IMR-90 (cell line): ENCODE data around the gene KCNK3.

ENCODE experiments used
- BHLHE40 ChIP-seq: fragments of 150-350 bp; IDR thresholded peaks from 2 replicates; pipeline ENCODE4 v1.6.1; 2016; ENCODE audit warnings: mild to moderate bottlenecking, low read depth, low read length
- CEBPB ChIP-seq: IDR thresholded peaks from 2 replicates; pipeline ENCODE4 v1.6.1; 2012; ENCODE audit warnings: low read depth, low read length, improper control_type of control experiment
- CTCF ChIP-seq: conservative IDR thresholded peaks from 2 replicates; pipeline ENCODE4 v1.5.1; 2012; ENCODE audit warnings: mild to moderate bottlenecking, low read depth, low read length, improper control_type of control experiment
- FOS ChIP-seq: fragments of 150-350 bp; IDR thresholded peaks from 2 replicates; pipeline ENCODE4 v1.6.1; 2016; ENCODE audit warnings: low read depth, low read length
- MAFK ChIP-seq: IDR thresholded peaks from 2 replicates; pipeline ENCODE4 v1.6.1; 2012; ENCODE audit warnings: low read depth, low read length, improper control_type of control experiment
- MXI1 ChIP-seq: IDR thresholded peaks from 2 replicates; pipeline ENCODE4 v1.6.1; 2012; ENCODE audit warnings: low read depth, mild to moderate bottlenecking, low read length, moderate library complexity, borderline replicate concordance
- POLR2A ChIP-seq: IDR thresholded peaks from 2 replicates; pipeline ENCODE4 v1.6.1; 2012; ENCODE audit warnings: mild to moderate bottlenecking, low read depth, low read length
- RAD21 ChIP-seq: IDR thresholded peaks from 2 replicates; pipeline ENCODE4 v1.6.1; 2012; ENCODE audit warnings: low read length, improper control_type of control experiment
- SMC3 ChIP-seq: fragments of 150-350 bp; IDR thresholded peaks from 2 replicates; pipeline ENCODE4 v1.6.1; 2016; ENCODE audit warnings: low read depth, mild to moderate bottlenecking, antibody characterized with exemption, low read length, moderate library complexity
- USF2 ChIP-seq: fragments of 150-350 bp; IDR thresholded peaks from 2 replicates; pipeline ENCODE4 v1.6.1; 2017; ENCODE audit warnings: mild to moderate bottlenecking, antibody characterized with exemption, low read length, low read depth

GRCh38 chr2:26707747-26708146, 15.2 kb downstream of the KCNK3 start:
- no peak for TF ChIP-seq POLR2A
- no peak for TF ChIP-seq CTCF
- no peak for TF ChIP-seq SMC3
- TF ChIP-seq USF2: no peak
- TF ChIP-seq MAFK: no peak
- TF ChIP-seq MXI1: no peak
- no peak for TF ChIP-seq FOS
- TF ChIP-seq RAD21: no peak
- no peak for TF ChIP-seq BHLHE40
- no peak for TF ChIP-seq CEBPB
